DMS114 treated with DMSO at 0.1 percent for 48 hours (cell line): ENCODE data around the gene MGAT5B.

Experiments used
- DNase-seq: peaks from one replicate; lab custom pipeline; 2025; ENCODE audit not compliant: unreplicated experiment; lab: John Stamatoyannopoulos, UW

Gene MGAT5B

DNA sequence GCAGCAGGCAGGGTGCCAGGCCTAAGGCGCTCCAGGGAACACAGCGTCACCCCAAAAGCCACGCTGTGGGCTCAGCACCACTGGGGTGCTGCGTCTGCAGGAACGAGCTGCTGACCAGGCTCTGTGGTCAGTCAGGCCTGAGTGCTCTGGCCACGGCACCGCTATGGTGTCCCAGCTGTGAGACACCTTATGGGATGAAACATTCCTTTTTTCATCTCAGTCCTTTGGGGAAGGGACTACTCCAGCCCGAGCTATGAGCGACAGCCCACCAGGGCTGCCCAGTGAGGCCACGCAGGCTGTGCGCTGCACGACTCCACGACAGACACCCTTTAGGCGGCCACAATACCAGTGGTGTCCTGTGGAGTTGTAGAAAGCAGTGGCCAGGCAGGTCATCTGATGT is 11.1 kb downstream of the MGAT5B start:
- no peak for DNase-seq

DNA sequence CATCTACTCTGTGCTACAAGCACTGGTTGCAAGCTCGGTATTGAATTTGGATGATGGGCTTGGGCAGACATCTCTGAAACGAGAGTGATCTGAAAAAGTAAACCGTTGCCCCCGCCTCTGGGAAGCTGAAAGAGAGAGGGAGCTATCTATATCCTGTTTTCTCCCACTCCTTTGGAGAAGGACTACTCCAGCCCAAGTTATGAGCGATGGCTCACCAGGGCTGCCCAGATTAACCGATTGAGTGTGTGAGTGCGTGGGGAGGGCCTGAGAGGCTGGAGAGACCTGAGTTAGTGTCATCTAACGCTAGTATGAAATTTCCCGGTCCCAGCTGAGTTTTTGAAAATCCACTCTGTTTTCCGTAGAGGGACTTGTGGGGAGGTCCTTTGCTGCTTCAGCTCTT is 11.5 kb downstream of the MGAT5B start:
- no peak for DNase-seq

DNA sequence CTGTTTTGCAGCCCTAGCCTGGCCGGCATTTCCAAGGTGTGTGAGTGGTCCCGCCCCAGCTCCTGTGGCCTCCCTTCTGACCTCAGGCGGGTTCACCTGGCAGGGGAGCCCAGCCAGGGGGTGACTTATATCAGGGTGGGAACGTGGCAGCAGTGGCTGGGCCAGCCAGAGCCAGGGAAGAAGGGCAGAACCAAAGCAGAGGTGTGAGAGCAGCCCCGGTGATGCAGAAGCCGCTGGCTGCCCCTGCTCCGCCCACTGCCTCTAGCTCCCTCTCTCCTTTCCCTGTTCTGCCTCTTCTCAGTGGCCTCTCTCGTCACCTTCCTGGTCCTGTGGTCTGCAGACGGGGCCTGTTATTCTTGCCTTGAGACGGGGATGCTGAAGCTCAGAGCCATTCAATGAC is 12.1 kb downstream of the MGAT5B start:
- no peak for DNase-seq

GRCh38 chr17:76880971-76881370 is 12.8 kb downstream of the MGAT5B start:
- DNase-seq: no peak

- no peak for DNase-seq
Observed at GRCh38 chr17:76881408-76881807, 13.2 kb downstream of the MGAT5B start.

DNA sequence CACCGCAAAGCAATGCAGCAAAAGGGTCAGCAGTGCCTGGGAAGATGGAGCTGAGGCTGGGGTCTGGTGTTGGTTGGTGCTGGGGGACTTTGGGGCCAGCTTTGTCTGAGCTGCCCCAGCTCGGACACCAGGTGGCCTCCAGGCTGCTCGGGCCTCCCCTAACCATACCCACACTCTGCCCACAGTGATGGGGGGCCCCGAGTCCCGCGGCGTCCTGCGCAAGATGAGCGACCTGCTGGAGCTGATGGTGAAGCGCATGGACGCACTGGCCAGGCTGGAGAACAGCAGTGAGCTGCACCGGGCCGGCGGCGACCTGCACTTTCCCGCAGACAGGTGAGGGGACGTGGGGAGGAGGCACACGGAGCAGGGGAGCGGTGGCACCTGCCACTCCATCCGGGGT is 13.8 kb downstream of the MGAT5B start:
- DNase-seq: no peak

- DNase-seq: no peak
Observed at GRCh38 chr17:76883744-76884525, 15.7 kb downstream of the MGAT5B start.

DNA sequence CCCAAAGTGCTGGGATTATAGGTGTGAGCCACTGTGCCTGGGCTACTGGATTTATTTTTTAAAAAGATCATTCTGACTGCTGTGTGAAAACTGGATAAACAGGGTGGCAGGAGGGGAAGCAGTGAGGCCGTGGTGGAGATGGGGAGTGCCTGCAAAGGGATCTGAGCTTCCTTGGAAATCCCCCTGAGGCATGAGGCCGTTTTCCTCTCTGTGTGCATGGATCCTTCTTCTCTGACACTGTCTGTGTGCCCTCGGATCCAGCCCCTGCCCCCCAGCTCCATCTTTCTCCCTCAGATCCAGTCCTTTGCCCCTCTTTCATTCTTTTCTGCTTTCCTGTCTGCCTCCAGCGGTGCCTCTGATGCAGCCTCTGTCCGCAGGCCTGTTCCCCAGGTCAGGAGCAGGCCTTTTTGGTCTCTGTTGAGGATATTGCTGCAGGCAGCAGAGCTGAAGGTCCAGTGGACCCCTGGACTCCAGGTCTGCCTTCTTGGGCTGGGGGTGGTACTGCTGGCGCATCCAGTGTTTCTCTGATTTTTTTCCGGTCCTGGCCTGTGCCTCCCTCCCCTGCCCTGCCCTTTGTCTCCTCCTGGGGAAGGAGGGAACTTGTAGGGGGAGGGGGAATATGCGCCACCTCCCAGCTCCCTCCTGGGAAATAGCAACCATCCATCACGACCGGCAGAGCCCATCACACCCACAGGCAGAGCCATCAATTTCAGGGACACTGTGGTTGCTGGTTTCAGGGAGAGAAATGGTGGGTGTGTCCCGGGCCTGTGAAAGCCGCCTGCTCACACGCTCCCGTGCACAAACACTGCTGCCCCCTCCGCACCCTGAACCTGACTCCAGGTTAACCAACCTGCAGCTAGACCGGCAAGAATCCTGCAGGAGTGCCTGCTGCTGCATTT is 17.0 kb downstream of the MGAT5B start:
- no peak for DNase-seq

- no peak for DNase-seq
Observed at GRCh38 chr17:76885894-76886290, 17.7 kb downstream of the MGAT5B start.

GRCh38 chr17:76886395-76886794 is 18.2 kb downstream of the MGAT5B start:
- no peak for DNase-seq

GRCh38 chr17:76887802-76888201 is 19.6 kb downstream of the MGAT5B start:
- DNase-seq: no peak

- no peak for DNase-seq
Observed at GRCh38 chr17:76888661-76889060, 20.5 kb downstream of the MGAT5B start.

GRCh38 chr17:76889323-76889722 is 21.1 kb downstream of the MGAT5B start:
- no peak for DNase-seq

DNA sequence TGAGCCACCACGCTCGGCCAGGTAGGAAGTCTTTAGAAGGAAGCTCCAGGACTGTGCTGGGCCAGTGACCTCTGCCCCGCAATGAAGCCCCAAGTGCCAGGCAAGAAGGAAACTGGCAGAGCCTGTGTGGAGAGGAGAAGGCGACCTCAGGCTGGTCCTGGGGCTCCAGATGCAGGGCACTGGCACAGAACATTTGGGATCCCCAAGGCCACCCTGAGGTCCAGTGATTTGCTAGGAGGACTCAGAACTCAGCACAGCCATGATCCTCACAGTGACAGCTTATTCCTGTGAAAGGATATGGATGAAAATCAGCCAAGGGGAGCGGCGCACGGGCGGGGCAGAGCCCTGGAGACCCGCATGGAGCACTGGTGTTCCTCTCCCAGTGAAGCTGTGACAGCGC is 24.1 kb downstream of the MGAT5B start:
- no peak for DNase-seq

DNA sequence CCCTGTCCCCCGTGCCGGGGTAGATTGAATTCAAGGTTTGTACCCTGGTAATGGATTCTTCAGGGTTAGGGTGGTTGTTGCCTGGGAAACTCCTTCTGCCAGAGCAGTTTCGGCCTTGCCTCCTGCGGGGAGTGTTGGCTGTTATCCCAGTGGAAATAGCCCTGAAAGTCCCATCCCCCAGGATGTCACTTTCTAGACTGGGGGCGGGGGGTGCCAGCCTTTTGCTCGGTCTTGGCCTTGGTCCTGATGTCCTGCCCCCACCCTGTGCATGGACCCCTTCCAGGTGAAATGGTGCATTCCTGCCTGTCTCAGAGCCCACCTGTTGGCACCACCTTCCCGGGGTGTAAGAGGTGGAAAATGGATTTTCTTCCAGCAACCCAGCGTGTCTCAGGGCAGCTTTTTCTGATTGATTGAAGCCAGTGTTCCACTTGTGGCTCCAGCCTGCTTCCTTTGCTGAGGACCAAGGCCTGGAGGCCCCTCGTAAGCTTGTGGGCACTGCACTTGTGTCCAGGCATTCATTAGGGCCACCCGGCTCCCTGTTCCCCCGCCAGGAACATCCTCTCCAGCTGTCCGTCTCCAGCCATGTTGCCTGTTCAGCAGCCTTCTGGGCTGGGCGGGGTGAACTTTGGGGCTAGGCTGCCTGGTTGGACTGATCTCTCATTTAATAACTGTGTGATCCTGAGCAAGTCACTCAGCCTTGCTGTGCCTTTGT is 25.6 kb downstream of the MGAT5B start:
- DNase-seq: no peak

- no peak for DNase-seq
Observed at GRCh38 chr17:76894842-76895241, 26.6 kb downstream of the MGAT5B start.

DNA sequence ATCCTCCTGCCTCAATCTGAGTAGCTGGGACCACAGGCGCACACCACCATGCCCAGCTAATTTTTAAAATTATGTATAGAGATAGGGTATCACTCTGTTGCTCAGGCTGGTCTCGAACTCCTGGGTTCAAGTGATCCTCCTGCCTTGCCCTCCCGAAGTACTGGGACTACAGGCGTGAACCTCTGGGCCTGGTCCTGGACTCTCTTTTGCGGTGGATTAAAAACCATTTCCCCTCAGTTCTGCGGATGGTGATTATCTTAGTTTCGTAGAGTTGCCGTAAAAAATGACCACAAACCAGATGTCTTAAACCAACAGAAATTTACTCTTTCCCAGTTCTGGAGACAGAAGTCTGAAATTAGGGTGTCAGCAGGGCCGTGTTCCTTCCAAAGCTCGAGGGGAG is 28.8 kb downstream of the MGAT5B start:
- no peak for DNase-seq

- no peak for DNase-seq
Observed at GRCh38 chr17:76899414-76899813, 31.2 kb downstream of the MGAT5B start.

DNA sequence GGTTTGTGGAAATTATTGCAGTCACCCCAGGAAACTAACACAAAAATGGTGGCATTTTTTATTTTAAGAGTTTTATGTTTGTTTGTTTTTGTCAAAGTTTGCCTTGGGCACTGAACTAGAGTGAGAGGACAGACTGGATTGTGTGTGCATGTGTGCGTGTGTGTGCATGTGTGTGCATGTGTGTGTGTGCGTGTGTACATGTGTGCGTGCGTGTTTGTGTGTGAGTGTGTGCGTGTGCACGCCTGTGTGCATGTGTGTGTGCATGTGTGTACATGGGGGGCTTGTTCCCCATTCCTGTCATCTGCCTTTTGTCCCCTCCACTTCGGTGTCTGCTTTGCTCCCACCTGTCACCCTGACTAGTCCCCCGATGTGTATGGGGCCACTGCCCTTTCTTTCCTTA is 32.5 kb downstream of the MGAT5B start:
- no peak for DNase-seq

- DNase-seq: no peak
Observed at GRCh38 chr17:76901542-76902197, 33.5 kb downstream of the MGAT5B start.

DNA sequence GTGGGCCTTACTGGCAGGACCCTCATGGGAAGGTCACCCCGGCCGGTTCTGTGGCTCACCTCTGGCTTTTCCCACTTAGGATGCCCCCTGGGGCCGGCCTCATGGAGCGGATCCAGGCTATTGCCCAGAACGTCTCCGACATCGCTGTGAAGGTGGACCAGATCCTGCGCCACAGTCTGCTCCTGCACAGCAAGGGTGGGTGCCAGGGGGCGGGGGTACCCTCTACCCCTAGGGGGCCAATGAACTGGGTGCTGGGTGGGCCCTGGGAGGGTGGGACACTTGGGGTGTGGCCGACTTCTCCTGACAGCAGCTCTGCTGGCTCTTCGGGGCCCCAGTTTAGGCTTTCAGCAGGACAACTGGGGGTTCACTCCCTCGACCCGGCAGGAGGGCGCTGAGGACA is 34.3 kb downstream of the MGAT5B start:
- DNase-seq: no peak
